Neutrophil (primary cell): ENCODE data around the gene TFAP2A.

Source experiments
- H3K27ac ChIP-seq: fragments of 200-600 bp; sonication (generic); 2 replicates; pipeline ENCODE4 v1.5.1; 2016; ENCODE audit warnings: mild to moderate bottlenecking, moderate library complexity
- H3K27me3 ChIP-seq: fragments of 200-600 bp; sonication (generic); 2 replicates; pipeline ENCODE4 v1.6.0; 2016; ENCODE audit warnings: mild to moderate bottlenecking
- H3K36me3 ChIP-seq: fragments of 200-600 bp; sonication (generic); 2 replicates; pipeline ENCODE4 v1.5.1; 2017
- H3K4me1 ChIP-seq, 2 experiments: fragments of 200-600 bp in 1 of 2; sonication (generic) in 1 of 2; 1 replicate in 1 of 2; 2 replicates in 1 of 2; pipeline versions ENCODE4 v1.5.1 to v1.6.1; 2013 to 2016; ENCODE audit warnings: low read depth in 1 of 2, low read length in 1 of 2, mild to moderate bottlenecking in 1 of 2, moderate library complexity in 1 of 2; ENCODE audit not compliant: control insufficient read depth in 1 of 2, insufficient read depth in 1 of 2
- H3K4me3 ChIP-seq, 2 experiments: fragments of 200-600 bp in 1 of 2; sonication (generic) in 1 of 2; 1 replicate in 1 of 2; 2 replicates in 1 of 2; pipeline ENCODE4 v1.5.1; 2013 to 2016; ENCODE audit warnings: low read depth in 1 of 2, low read length in 1 of 2, mild to moderate bottlenecking in 1 of 2, moderate library complexity in 1 of 2
- H3K9me3 ChIP-seq: fragments of 200-600 bp; sonication (generic); 2 replicates; pipeline ENCODE4 v1.5.1; 2016
- CTCF ChIP-seq: fragments of 200-600 bp; sonication (generic); IDR thresholded peaks from 2 replicates; pipeline ENCODE4 v1.5.1; 2016; ENCODE audit warnings: antibody characterized with exemption

The TFAP2A gene

GRCh38 chr6:10425176-10425974, 10.5 kb upstream of the TFAP2A start:
- no peaks in the 10 kb centered on the region for H3K36me3 ChIP-seq

GRCh38 chr6:10424040-10424439, 9.2 kb upstream of the TFAP2A start:
- no peak for TF ChIP-seq CTCF
- H3K9me3 ChIP-seq = no peaks in the 10 kb centered on the region
- peaks cover 100% of the 10 kb centered on the region for H3K27me3 ChIP-seq
- H3K36me3 ChIP-seq = no peaks in the 10 kb centered on the region
- H3K27ac ChIP-seq = no peak overlapping the region
- peaks cover 0 to 11% of the 10 kb centered on the region in 2 experiments for H3K4me1 ChIP-seq
- no peak overlapping the region for H3K4me3 ChIP-seq

More at GRCh38 chr6:10425176-10425974, 10.5 kb upstream of the TFAP2A start:
- no peak overlapping the region for H3K27ac ChIP-seq
- no peaks in the 10 kb centered on the region for H3K9me3 ChIP-seq
- no peak for TF ChIP-seq CTCF
- H3K27me3 ChIP-seq = peaks cover 100% of the 10 kb centered on the region
- no peak overlapping the region for H3K4me3 ChIP-seq
- peaks cover 0 to 11% of the 10 kb centered on the region in 2 experiments for H3K4me1 ChIP-seq

- Histone ChIP-seq H3K4me3 (no peak overlapping the region), H3K27me3 (peaks cover 100% of the 10 kb centered on the region), H3K4me1 (peaks cover 0 to 11% of the 10 kb centered on the region in 2 experiments)
These were observed 7.8 kb upstream of the TFAP2A start for GRCh38 chr6:10422737-10423034.

GRCh38 chr6:10421921-10422736, 7.3 kb upstream of the TFAP2A start:
- H3K9me3 ChIP-seq = no peaks in the 10 kb centered on the region
- H3K4me3 ChIP-seq = no peak overlapping the region
- H3K27me3 ChIP-seq = peaks cover 100% of the 10 kb centered on the region
- H3K36me3 ChIP-seq = no peaks in the 10 kb centered on the region
- H3K4me1 ChIP-seq = peaks cover 0 to 15% of the 10 kb centered on the region in 2 experiments
- no peak overlapping the region for H3K27ac ChIP-seq
- no peak for TF ChIP-seq CTCF

More at GRCh38 chr6:10422737-10423034, 7.8 kb upstream of the TFAP2A start:
- H3K27ac ChIP-seq = no peak overlapping the region
- H3K36me3 ChIP-seq = no peaks in the 10 kb centered on the region
- no peaks in the 10 kb centered on the region for H3K9me3 ChIP-seq
- TF ChIP-seq CTCF = no peak

- no peak for TF ChIP-seq CTCF
These were observed 6.5 kb upstream of the TFAP2A start for GRCh38 chr6:10421158-10421920.

More at GRCh38 chr6:10421158-10421920, 6.5 kb upstream of the TFAP2A start:
- peaks cover 4 to 18% of the 10 kb centered on the region in 2 experiments for H3K4me1 ChIP-seq
- no peak overlapping the region for H3K4me3 ChIP-seq
- no peaks in the 10 kb centered on the region for H3K36me3 ChIP-seq
- peaks cover 100% of the 10 kb centered on the region for H3K27me3 ChIP-seq
- no peaks in the 10 kb centered on the region for H3K9me3 ChIP-seq
- H3K27ac ChIP-seq = no peak overlapping the region
